ENCODE measurements around the gene GDF10. TPM values are rescaled to one million over a fixed set of nuclear protein-coding genes. Genes with fewer than 3 reads are reported as not detected.

GDF10 gene
- total and polyA plus RNA-seq, 4 donors: 2.3 to 34.7 (median 16.6) TPM

DNA sequence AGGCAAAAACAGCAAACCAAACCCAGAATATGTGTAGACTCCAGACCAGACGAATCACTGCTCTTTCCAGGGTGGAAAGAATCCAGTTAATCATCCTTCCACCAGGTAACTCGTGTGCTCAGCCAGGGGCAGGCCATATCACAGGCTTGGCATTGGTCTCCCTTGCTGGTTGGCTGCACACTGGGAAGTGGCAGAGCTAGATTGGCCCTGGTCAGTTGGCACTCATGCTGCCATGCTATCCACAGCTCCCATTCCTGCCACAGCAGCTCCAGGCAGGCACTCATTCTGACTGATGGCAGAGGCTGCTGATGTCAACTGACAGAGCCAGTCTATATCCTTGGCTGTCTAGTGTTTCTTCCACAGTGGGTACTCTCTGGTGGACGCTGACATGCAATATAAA lies 9.7 kb upstream of the GDF10 start:
- WGBS, 2 donors: 79 to 85% methylated on average over 3 of the region's 3 CpGs
- ATAC-seq (ENCODE audit: insufficient read depth, low FRiP score) (no peak), DNase-seq (no peak)
- Histone ChIP-seq H3K27me3 (ENCODE audit: control insufficient read depth in 3 of 3, insufficient read depth in 3 of 3, low read length in 2 of 3) (peaks cover 0 to under 1% (median 0%) of the 10 kb centered on the region in 3 donors), H3K36me3 (ENCODE audit: control insufficient read depth in 4 of 4, insufficient read depth in 4 of 4, low read length in 4 of 4) (no peaks in the 10 kb centered on the region), H3K27ac (ENCODE audit: low read depth in 1 of 2, low read length in 1 of 2) (no peak overlapping the region), H3K4me3 (no peak overlapping the region), H3K9ac (ENCODE audit: insufficient read depth in 1 of 2, low read length in 2 of 2) (no peak overlapping the region), H3K9me3 (ENCODE audit: control insufficient read depth in 4 of 4, insufficient read depth in 3 of 4, low read length in 3 of 4) (peaks cover 0 to 3% (median 0%) of the 10 kb centered on the region in 4 donors), H3K4me1 (ENCODE audit: control insufficient read depth in 5 of 5, insufficient read depth in 5 of 5, low read length in 5 of 5) (peaks cover 0 to 20% (median 3%) of the 10 kb centered on the region in 5 donors)
- TF ChIP-seq, protein P1, sequence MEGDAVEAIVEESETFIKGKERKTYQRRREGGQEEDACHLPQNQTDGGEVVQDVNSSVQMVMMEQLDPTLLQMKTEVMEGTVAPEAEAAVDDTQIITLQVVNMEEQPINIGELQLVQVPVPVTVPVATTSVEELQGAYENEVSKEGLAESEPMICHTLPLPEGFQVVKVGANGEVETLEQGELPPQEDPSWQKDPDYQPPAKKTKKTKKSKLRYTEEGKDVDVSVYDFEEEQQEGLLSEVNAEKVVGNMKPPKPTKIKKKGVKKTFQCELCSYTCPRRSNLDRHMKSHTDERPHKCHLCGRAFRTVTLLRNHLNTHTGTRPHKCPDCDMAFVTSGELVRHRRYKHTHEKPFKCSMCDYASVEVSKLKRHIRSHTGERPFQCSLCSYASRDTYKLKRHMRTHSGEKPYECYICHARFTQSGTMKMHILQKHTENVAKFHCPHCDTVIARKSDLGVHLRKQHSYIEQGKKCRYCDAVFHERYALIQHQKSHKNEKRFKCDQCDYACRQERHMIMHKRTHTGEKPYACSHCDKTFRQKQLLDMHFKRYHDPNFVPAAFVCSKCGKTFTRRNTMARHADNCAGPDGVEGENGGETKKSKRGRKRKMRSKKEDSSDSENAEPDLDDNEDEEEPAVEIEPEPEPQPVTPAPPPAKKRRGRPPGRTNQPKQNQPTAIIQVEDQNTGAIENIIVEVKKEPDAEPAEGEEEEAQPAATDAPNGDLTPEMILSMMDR (IDR thresholded peaks at IDR 0.05; ENCODE audit: control extremely low read depth, extremely low read depth): no peak

DNA sequence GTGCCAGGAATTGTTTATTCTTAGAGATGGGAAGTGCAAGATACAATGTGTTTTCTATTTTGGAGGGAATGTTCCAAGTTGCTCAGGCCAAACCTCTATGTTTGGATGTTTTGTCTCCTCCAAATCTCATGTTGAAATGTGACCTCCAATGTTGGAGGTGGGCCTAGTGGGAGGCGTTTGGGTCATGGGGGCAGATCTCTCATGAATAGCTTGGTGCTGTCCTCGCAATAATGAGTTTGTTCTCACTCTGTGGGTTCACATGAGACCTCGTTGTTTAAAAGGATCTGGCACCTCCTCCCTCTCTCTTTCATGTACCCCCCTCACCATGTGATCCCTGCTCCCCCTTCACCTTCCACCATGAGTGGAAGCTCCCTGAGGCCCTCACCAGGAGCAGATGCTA lies 8.3 kb upstream of the GDF10 start:
- Histone ChIP-seq H3K4me3 (no peak overlapping the region), H3K27ac (ENCODE audit: low read depth in 1 of 2, low read length in 1 of 2) (no peak overlapping the region), H3K9me3 (ENCODE audit: control insufficient read depth in 4 of 4, insufficient read depth in 3 of 4, low read length in 3 of 4) (peaks cover 0 to 6% (median 0%) of the 10 kb centered on the region in 4 donors), H3K27me3 (ENCODE audit: control insufficient read depth in 3 of 3, insufficient read depth in 3 of 3, low read length in 2 of 3) (peaks cover 0 to 4% (median 0%) of the 10 kb centered on the region in 3 donors), H3K36me3 (ENCODE audit: control insufficient read depth in 4 of 4, insufficient read depth in 4 of 4, low read length in 4 of 4) (no peaks in the 10 kb centered on the region), H3K4me1 (ENCODE audit: control insufficient read depth in 5 of 5, insufficient read depth in 5 of 5, low read length in 5 of 5) (peaks cover 0 to 29% (median 9%) of the 10 kb centered on the region in 5 donors), H3K9ac (ENCODE audit: insufficient read depth in 1 of 2, low read length in 2 of 2) (no peak overlapping the region)
- 72% methylated on average over 3 of the region's 3 CpGs for WGBS, 2 donors
- TF ChIP-seq, protein P1 (IDR thresholded peaks at IDR 0.05; ENCODE audit: control extremely low read depth, extremely low read depth): no peak
- ATAC-seq (ENCODE audit: insufficient read depth, low FRiP score): no peak
- no peak for DNase-seq

DNA sequence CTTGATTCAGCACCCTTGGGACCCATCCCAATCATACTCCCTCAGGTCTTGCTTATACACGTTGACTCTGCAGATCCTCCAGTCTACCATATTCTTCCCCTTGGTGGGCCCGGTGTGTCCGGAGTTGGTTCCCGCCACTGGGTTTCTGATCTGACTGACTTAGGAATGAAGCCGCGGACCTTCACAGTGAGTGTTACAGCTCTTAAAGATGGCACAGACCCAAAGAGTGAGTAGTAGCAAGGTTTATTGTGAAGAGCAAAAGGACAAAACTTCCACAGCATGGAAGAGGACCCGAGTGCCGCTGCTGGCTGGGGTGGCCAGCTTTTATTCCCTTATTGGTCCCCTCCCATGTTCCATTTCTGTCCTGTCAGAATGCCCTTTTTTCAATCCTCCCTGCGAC lies 5.9 kb upstream of the GDF10 start:
- H3K27ac ChIP-seq (ENCODE audit: low read depth in 1 of 2, low read length in 1 of 2): no peak overlapping the region
- H3K9ac ChIP-seq (ENCODE audit: insufficient read depth in 1 of 2, low read length in 2 of 2): no peak overlapping the region
- peaks cover 0 to 6% (median 0%) of the 10 kb centered on the region in 4 donors for H3K9me3 ChIP-seq (ENCODE audit: control insufficient read depth in 4 of 4, insufficient read depth in 3 of 4, low read length in 3 of 4)
- H3K4me3 ChIP-seq: no peak overlapping the region
- H3K4me1 ChIP-seq (ENCODE audit: control insufficient read depth in 5 of 5, insufficient read depth in 5 of 5, low read length in 5 of 5): peaks cover 0 to 43% (median 15%) of the 10 kb centered on the region in 5 donors
- H3K36me3 ChIP-seq (ENCODE audit: control insufficient read depth in 4 of 4, insufficient read depth in 4 of 4, low read length in 4 of 4): no peaks in the 10 kb centered on the region
- TF ChIP-seq, protein P1 (IDR thresholded peaks at IDR 0.05; ENCODE audit: control extremely low read depth, extremely low read depth): no peak
- WGBS, 2 donors: 93 to 98% methylated on average over 9 of the region's 9 CpGs
- H3K27me3 ChIP-seq (ENCODE audit: control insufficient read depth in 3 of 3, insufficient read depth in 3 of 3, low read length in 2 of 3): peaks cover 0 to 4% (median 2%) of the 10 kb centered on the region in 3 donors
- ATAC-seq (ENCODE audit: insufficient read depth, low FRiP score) (no peak), DNase-seq (no peak)

DNA sequence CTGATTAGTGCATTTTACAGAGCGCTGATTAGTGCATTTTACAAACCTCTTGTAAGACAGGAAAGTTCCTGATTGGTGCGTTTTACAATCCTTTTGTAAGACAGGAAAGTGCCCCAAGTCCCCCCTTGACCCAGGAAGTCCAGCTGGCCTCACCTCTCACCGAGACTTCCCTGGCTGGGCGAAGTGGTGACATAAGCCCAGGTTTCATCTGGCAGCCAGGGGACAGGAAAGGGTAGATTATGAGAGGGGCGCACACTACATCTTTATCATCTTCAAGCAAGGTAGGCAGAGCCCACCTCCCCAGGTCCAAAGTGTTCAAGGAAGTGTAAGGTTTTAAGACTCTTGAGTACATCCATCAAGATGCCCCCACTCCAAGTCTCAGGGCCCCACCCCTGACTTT lies 5.5 kb upstream of the GDF10 start:
- Histone ChIP-seq H3K4me3 (no peak overlapping the region), H3K4me1 (ENCODE audit: control insufficient read depth in 5 of 5, insufficient read depth in 5 of 5, low read length in 5 of 5) (peaks cover 0 to 47% (median 19%) of the 10 kb centered on the region in 5 donors), H3K36me3 (ENCODE audit: control insufficient read depth in 4 of 4, insufficient read depth in 4 of 4, low read length in 4 of 4) (no peaks in the 10 kb centered on the region), H3K27ac (ENCODE audit: low read depth in 1 of 2, low read length in 1 of 2) (no peak overlapping the region), H3K9ac (ENCODE audit: insufficient read depth in 1 of 2, low read length in 2 of 2) (no peak overlapping the region), H3K27me3 (ENCODE audit: control insufficient read depth in 3 of 3, insufficient read depth in 3 of 3, low read length in 2 of 3) (peaks cover 0 to 4% (median 4%) of the 10 kb centered on the region in 3 donors), H3K9me3 (ENCODE audit: control insufficient read depth in 4 of 4, insufficient read depth in 3 of 4, low read length in 3 of 4) (peaks cover 0 to 6% (median 0%) of the 10 kb centered on the region in 4 donors)
- no peak for DNase-seq
- TF ChIP-seq, protein P1 (IDR thresholded peaks at IDR 0.05; ENCODE audit: control extremely low read depth, extremely low read depth): no peak
- 86 to 88% methylated on average over 5 of the region's 5 CpGs for WGBS, 2 donors
- ATAC-seq (ENCODE audit: insufficient read depth, low FRiP score): no peak
